SK-N-SH (cell line): Measurements from ENCODE around the gene CKMT2. TPM values are rescaled to one million over a fixed set of nuclear protein-coding genes. Genes with fewer than 3 reads are reported as not detected.
"Not testable (repeated sequence)": the region's sequence is repeated elsewhere in the genome, so short reads cannot be mapped to it uniquely, and the experiment has no call there.

Experiments
- CTCF ChIA-PET: fragments of 300-600, 350-600 bp; formaldehyde crosslinking; extraction: SDS; loops from one replicate; lab custom pipeline; 2021; lab: Yijun Ruan, JAX
- POLR2A ChIA-PET: fragments of 350-600 bp; sonication (Branson Sonifier 250); formaldehyde crosslinking; extraction: SDS; loops from one replicate; lab custom pipeline; 2020; ENCODE audit warnings: antibody characterized with exemption, inconsistent platforms; lab: Yijun Ruan, JAX
- DNase-seq: peaks from one replicate; pipeline ENCODE4 v3.0.0; 2012
- H2AFZ ChIP-seq: fragments of 200-600 bp; sonication (generic); 2 replicates; pipeline ENCODE4 v1.8.1; 2016; ENCODE audit warnings: antibody characterized with exemption, mild to moderate bottlenecking, low read depth
- H3F3A ChIP-seq: fragments of 200-600 bp; sonication (generic); replicated peaks from 2 replicates; pipeline ENCODE3; 2016; ENCODE audit warnings: antibody characterized with exemption, mild to moderate bottlenecking; ENCODE audit not compliant: insufficient read depth
- H3K27ac ChIP-seq, 2 experiments: fragments of 200-500 bp in 1 of 2; fragments of 200-600 bp in 1 of 2; sonication (Bioruptor generic) in 1 of 2; sonication (generic), shearing (Covaris generic) in 1 of 2; 2 replicates each; pipeline versions ENCODE4 v1.5.1 to v1.6.1; 2014 to 2016; ENCODE audit warnings: low read depth in 2 of 2, inconsistent platforms in 1 of 2, low read length in 1 of 2, mild to moderate bottlenecking in 1 of 2, mixed read lengths in 1 of 2
- H3K27me3 ChIP-seq: fragments of 200-600 bp; sonication (generic), shearing (Covaris generic); 2 replicates; pipeline ENCODE4 v1.6.1; 2016; ENCODE audit warnings: mixed run types; ENCODE audit not compliant: insufficient read depth
- H3K36me3 ChIP-seq, 2 experiments: fragments of 200-500 bp in 1 of 2; fragments of 200-600 bp in 1 of 2; sonication (Bioruptor generic) in 1 of 2; sonication (generic) in 1 of 2; replicated peaks in 1 of 2; 2 replicates each; pipeline versions ENCODE3 to v1.5.1; 2014 to 2016; ENCODE audit warnings: low read length in 1 of 2, mild to moderate bottlenecking in 1 of 2; ENCODE audit not compliant: insufficient read depth in 2 of 2, control insufficient read depth in 1 of 2
- H3K4me1 ChIP-seq, 2 experiments: fragments of 200-500 bp in 1 of 2; fragments of 200-600 bp in 1 of 2; sonication (Bioruptor generic) in 1 of 2; sonication (generic), shearing (Covaris generic) in 1 of 2; 2 replicates each; pipeline versions ENCODE4 v1.5.1 to v1.6.1; 2014 to 2016; ENCODE audit warnings: low read depth in 1 of 2, low read length in 1 of 2, mixed run types in 1 of 2; ENCODE audit not compliant: insufficient read depth in 2 of 2, control insufficient read depth in 1 of 2
- H3K4me2 ChIP-seq: fragments of 200-600 bp; sonication (generic), shearing (Covaris generic); 2 replicates; pipeline ENCODE4 v1.6.1; 2017; ENCODE audit warnings: mixed run types
- H3K4me3 ChIP-seq, 2 experiments: fragments of 200-500 bp in 1 of 2; fragments of 200-600 bp in 1 of 2; sonication (Bioruptor generic) in 1 of 2; sonication (generic), shearing (Covaris generic) in 1 of 2; 2 replicates each; pipeline versions ENCODE4 v1.5.1 to v1.8.1; 2014 to 2016; ENCODE audit warnings: low read depth in 2 of 2, inconsistent platforms in 1 of 2, low read length in 1 of 2, mild to moderate bottlenecking in 1 of 2, mixed read lengths in 1 of 2, moderate library complexity in 1 of 2
- H3K79me2 ChIP-seq: fragments of 200-600 bp; sonication (generic); 2 replicates; pipeline ENCODE4 v1.8.1; 2017; ENCODE audit warnings: mild to moderate bottlenecking; ENCODE audit not compliant: insufficient read depth
- H3K9ac ChIP-seq: fragments of 200-600 bp; sonication (generic); 2 replicates; pipeline ENCODE4 v1.6.1; 2017; ENCODE audit warnings: mixed run types
- H3K9me2 ChIP-seq: fragments of 200-600 bp; sonication (generic); 2 replicates; pipeline ENCODE4 v1.6.1; 2017; ENCODE audit warnings: mixed run types
- H3K9me3 ChIP-seq: fragments of 200-600 bp; sonication (generic); 2 replicates; pipeline ENCODE4 v1.6.1; 2017; ENCODE audit warnings: mixed run types, mild to moderate bottlenecking, moderate library complexity
- H4K20me1 ChIP-seq: fragments of 200-600 bp; sonication (generic); 2 replicates; pipeline ENCODE4 v1.6.1; 2017; ENCODE audit warnings: mild to moderate bottlenecking, mixed run types; ENCODE audit not compliant: insufficient read depth
- EP300 ChIP-seq, 2 experiments: IDR thresholded peaks; 2 replicates each; pipeline versions ENCODE4 v1.4.0 to v1.6.1; 2012; ENCODE audit warnings: borderline replicate concordance in 1 of 2, low read depth in 1 of 2, low read length in 1 of 2
- EZH2phosphoT487 ChIP-seq: fragments of 200-600 bp; sonication (generic); IDR thresholded peaks from 2 replicates; pipeline ENCODE4 v1.6.1; 2017; ENCODE audit warnings: low read depth, mixed run types, mild to moderate bottlenecking, antibody characterized with exemption, moderate library complexity, borderline replicate concordance
- IRF3 ChIP-seq: fragments of 150-350 bp; IDR thresholded peaks from 2 replicates; pipeline ENCODE4 v1.6.1; 2016; ENCODE audit warnings: mild to moderate bottlenecking, low read depth, low read length
- JUND ChIP-seq: IDR thresholded peaks from 2 replicates; pipeline ENCODE4 v1.4.0; 2012
- MAX ChIP-seq: IDR thresholded peaks from 2 replicates; pipeline ENCODE4 v1.4.0; 2012; ENCODE audit warnings: low read depth
- MEF2A ChIP-seq: IDR thresholded peaks from 2 replicates; pipeline ENCODE4 v1.4.0; 2012; ENCODE audit warnings: low read depth, borderline replicate concordance
- MXI1 ChIP-seq: IDR thresholded peaks from 2 replicates; pipeline ENCODE4 v1.6.1; 2012; ENCODE audit warnings: mild to moderate bottlenecking, low read depth, low read length, improper control_type of control experiment
- RFX5 ChIP-seq: IDR thresholded peaks from 2 replicates; pipeline ENCODE4 v1.6.1; 2012; ENCODE audit warnings: mild to moderate bottlenecking, improper control_type of control experiment, low read length
- SIN3A ChIP-seq: IDR thresholded peaks from 2 replicates; pipeline ENCODE4 v1.6.1; 2012; ENCODE audit warnings: low read depth, mild to moderate bottlenecking, low read length, moderate library complexity, borderline replicate concordance
- USF1 ChIP-seq: IDR thresholded peaks from 2 replicates; pipeline ENCODE4 v1.4.0; 2012; ENCODE audit warnings: low read depth, borderline replicate concordance
- YY1 ChIP-seq: IDR thresholded peaks from 2 replicates; pipeline ENCODE4 v1.4.0; 2012; ENCODE audit warnings: low read depth, mild to moderate bottlenecking
- ZBTB33 ChIP-seq: IDR thresholded peaks from 2 replicates; pipeline ENCODE4 v1.4.0; 2012; ENCODE audit warnings: low read depth, borderline replicate concordance
- WGBS: methylation state at CpG from one replicate; pipeline ENCODE4 v1.1.6; 2017; ENCODE audit warnings: low lambda C conversion rate; 5-methylcytosine and 5-hydroxymethylcytosine counted together
- polyA plus RNA-seq, 3 experiments: library from polyadenylated mRNA; depleted of rRNA; stranded (reverse); fragments of >200 nt; gene quantifications; 2 replicates each; pipeline ENCODE4 v1.2.3, GENCODE V29; 2012
- TF ChIP-seq, protein P1 (sequence below): IDR thresholded peaks from 2 replicates; pipeline ENCODE4; 2012

CKMT2 gene
- polyA plus RNA-seq, 1 of the 3 experiments (the other 2 are of a cell fraction) = not detected

GRCh38 chr5:81269751-81270393 is 36.8 kb downstream of the CKMT2 start:
- WGBS = 100% methylated on average over 3 of the region's 8 CpGs
- POLR2A ChIA-PET = no interaction called here
- TF ChIP-seq, protein P1, sequence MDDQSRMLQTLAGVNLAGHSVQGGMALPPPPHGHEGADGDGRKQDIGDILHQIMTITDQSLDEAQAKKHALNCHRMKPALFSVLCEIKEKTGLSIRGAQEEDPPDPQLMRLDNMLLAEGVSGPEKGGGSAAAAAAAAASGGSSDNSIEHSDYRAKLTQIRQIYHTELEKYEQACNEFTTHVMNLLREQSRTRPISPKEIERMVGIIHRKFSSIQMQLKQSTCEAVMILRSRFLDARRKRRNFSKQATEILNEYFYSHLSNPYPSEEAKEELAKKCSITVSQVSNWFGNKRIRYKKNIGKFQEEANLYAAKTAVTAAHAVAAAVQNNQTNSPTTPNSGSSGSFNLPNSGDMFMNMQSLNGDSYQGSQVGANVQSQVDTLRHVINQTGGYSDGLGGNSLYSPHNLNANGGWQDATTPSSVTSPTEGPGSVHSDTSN = no peak
- TF ChIP-seq ZBTB33 = no peak
- no peak for TF ChIP-seq EZH2phosphoT487
- TF ChIP-seq IRF3 = no peak
- no peak for TF ChIP-seq MXI1
- no peak for TF ChIP-seq JUND
- TF ChIP-seq USF1 = no peak
- no peak for TF ChIP-seq YY1
- no peak for TF ChIP-seq RFX5
- TF ChIP-seq SIN3A = no peak
- no peak for TF ChIP-seq MEF2A
- TF ChIP-seq MAX = no peak
- TF ChIP-seq EP300 (IDR thresholded peaks at IDR 0.05; ENCODE audit: borderline replicate concordance in 1 of 2, low read depth in 1 of 2, low read length in 1 of 2) = no peak
- Histone ChIP-seq H3K27ac (no peak overlapping the region), H3K79me2 (peaks cover 32% of the 10 kb centered on the region; the same call in 1 of the 2 replicates), H2AFZ (no peak overlapping the region), H3K36me3 (peaks cover 0 to 2% of the 10 kb centered on the region in 2 experiments), H3K9me2 (no peaks in the 10 kb centered on the region), H3K9ac (no peak overlapping the region), H3K4me2 (no peak overlapping the region), H3K27me3 (no peaks in the 10 kb centered on the region), H3F3A (peaks cover 13% of the 10 kb centered on the region), H3K9me3 (no peaks in the 10 kb centered on the region), H4K20me1 (no peaks in the 10 kb centered on the region), H3K4me3 (no peak overlapping the region), H3K4me1 (peaks cover 5 to 8% of the 10 kb centered on the region in 2 experiments; a peak in 3 of 4 replicates)
- CTCF ChIA-PET = interaction anchor here (1.5 to 1.6 kb wide), 2 partner anchors 12 to 30 kb away, joined by 3 to 6 read pairs; no protein-coding TSS in a partner anchor
- no peak for DNase-seq

DNA sequence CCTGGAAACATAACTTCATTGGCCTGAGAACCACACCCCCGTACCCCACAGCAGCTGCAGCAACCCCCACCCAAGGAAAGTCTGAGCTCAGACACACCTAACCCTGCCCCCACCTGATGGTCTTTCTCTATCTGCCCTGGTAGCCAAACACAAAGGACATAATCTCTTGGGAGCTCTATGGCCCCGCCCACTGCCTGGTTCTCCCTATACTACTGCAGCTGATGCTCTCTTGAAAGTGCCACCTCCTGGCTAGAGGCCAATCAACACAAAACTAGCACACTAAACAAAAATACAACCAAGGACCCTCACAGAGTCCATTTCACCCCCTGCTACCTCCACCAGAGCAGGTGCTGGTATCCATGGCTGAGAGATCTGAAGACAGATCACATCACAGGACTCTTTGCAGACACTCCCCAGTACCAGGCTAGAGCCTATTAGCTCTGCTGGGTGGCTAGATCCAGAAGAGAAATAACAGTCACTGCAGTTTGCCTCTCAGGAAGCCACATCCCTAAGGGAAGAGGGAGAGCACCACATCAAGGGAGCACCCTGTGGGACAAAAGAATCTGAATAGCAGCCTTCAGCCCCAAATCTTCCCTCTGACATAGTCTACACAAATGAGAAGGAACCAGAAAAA is 37.4 kb downstream of the CKMT2 start:
- H4K20me1 ChIP-seq, H3K4me3 ChIP-seq, H3K9me2 ChIP-seq, H3K4me1 ChIP-seq, H3K27me3 ChIP-seq, H3K36me3 ChIP-seq, H3K9ac ChIP-seq, H3K4me2 ChIP-seq, DNase-seq, H3K9me3 ChIP-seq, H2AFZ ChIP-seq, H3K27ac ChIP-seq, POLR2A ChIA-PET: not testable (repeated sequence)
- Histone ChIP-seq H3F3A (peaks cover 13% of the 10 kb centered on the region), H3K79me2 (peaks cover 37% of the 10 kb centered on the region; the same call in 1 of the 2 replicates)
- 92% methylated on average over 2 of the region's 2 CpGs for WGBS
- CTCF ChIA-PET = interaction anchor here (1.6 to 2.1 kb wide), 2 partner anchors 29 kb away, joined by 6 to 9 read pairs; no protein-coding TSS in a partner anchor
